ENCODE data around the gene SCRN3. TPM values are rescaled to one million over a fixed set of nuclear protein-coding genes. Genes with fewer than 3 reads are reported as not detected.

The SCRN3 gene
- total and polyA plus RNA-seq, 8 donors = 22.6 to 36.0 (median 31.9) TPM

- Histone ChIP-seq H3K4me3 (no peak overlapping the region), H3K36me3 (peaks cover 0 to 3% of the 10 kb centered on the region in 2 donors), H3K4me1 (no peaks in the 10 kb centered on the region), H3K27me3 (no peaks in the 10 kb centered on the region), H3K9me3 (no peaks in the 10 kb centered on the region), H3K27ac (no peak overlapping the region)
- TF ChIP-seq CTCF (IDR thresholded peaks at IDR 0.05) = no peak
- DNase-seq = no peak
- ATAC-seq = no peak
- intact Hi-C loops (cut with DNase I) = no loop called here
These were observed 82.2 kb downstream of the SCRN3 start for GRCh38 chr2:174477759-174478158.

Other genes with a start within 250 kb of the SCRN3 start
- 10 to 100 TPM; 66.3 to 68.2 TPM for gene OLA1, start 147.2 kb upstream of the SCRN3 start, total RNA-seq
- gene OLA1, start 147.2 kb upstream of the SCRN3 start, polyA plus RNA-seq (ENCODE audit: insufficient read length in 6 of 6) = 100 to 1,000 TPM; 105 to 130 (median 113) TPM
- gene SP9, start 60.8 kb upstream of the SCRN3 start, total RNA-seq = not detected
- gene SP9, start 60.8 kb upstream of the SCRN3 start, polyA plus RNA-seq (ENCODE audit: insufficient read length in 6 of 6) = not detected
- gene GPR155, start 91.3 kb downstream of the SCRN3 start, total RNA-seq = 1 to 10 TPM; 3.6 to 6.9 TPM
- gene GPR155, start 91.3 kb downstream of the SCRN3 start, polyA plus RNA-seq (ENCODE audit: insufficient read length in 6 of 6) = 1 to 10 TPM; 3.1 to 4.6 (median 4.0) TPM
- 100 to 1,000 TPM in 1 of 2 donors, 10 to 100 TPM in 1; 47.5 to 117 TPM for gene WIPF1, start 202.1 kb downstream of the SCRN3 start, total RNA-seq
- gene WIPF1, start 202.1 kb downstream of the SCRN3 start, polyA plus RNA-seq (ENCODE audit: insufficient read length in 6 of 6) = 10 to 100 TPM; 30.7 to 34.6 (median 32.5) TPM